H1 (cell line): Measurements from ENCODE around the gene KCNQ1.

ENCODE experiments used
- BCL11A ChIP-seq, 2 experiments: IDR thresholded peaks; one replicate each; pipeline ENCODE4 v1.6.1; 2011; ENCODE audit warnings: low read depth in 2 of 2, low read length in 2 of 2, mild to moderate bottlenecking in 2 of 2
- CHD2 ChIP-seq: IDR thresholded peaks from 2 replicates; pipeline ENCODE4 v1.6.1; 2012; ENCODE audit warnings: low read length, improper control_type of control experiment
- CREB1 ChIP-seq: IDR thresholded peaks from 2 replicates; pipeline ENCODE4 v1.6.1; 2012; ENCODE audit warnings: inconsistent platforms
- CTCF ChIP-seq, 3 experiments: IDR thresholded peaks; 1 replicate in 2 of 3; 2 replicates in 1 of 3; pipeline versions ENCODE4 v1.5.1 to v1.6.1; 2011; ENCODE audit warnings: low read length in 3 of 3, mild to moderate bottlenecking in 3 of 3, inconsistent platforms in 2 of 3, low read depth in 1 of 3, moderate library complexity in 1 of 3; ENCODE audit not compliant: insufficient read depth in 1 of 3; ENCODE audit errors: control extremely low read depth in 1 of 3
- EGR1 ChIP-seq: IDR thresholded peaks from 2 replicates; pipeline ENCODE4 v1.6.1; 2011; ENCODE audit warnings: low read depth, low read length, borderline replicate concordance
- EP300 ChIP-seq, 2 experiments: IDR thresholded peaks; 1 replicate in 1 of 2; 2 replicates in 1 of 2; pipeline ENCODE4 v1.6.1; 2011 to 2012; ENCODE audit warnings: low read depth in 2 of 2, low read length in 2 of 2, mild to moderate bottlenecking in 2 of 2, borderline replicate concordance in 1 of 2, inconsistent platforms in 1 of 2, moderate library complexity in 1 of 2
- EZH2 ChIP-seq: fragments of 200-600 bp; sonication (generic); IDR thresholded peaks from 2 replicates; pipeline ENCODE4 v1.7.1; 2012; ENCODE audit warnings: low read depth, mild to moderate bottlenecking, moderate library complexity, low read length, inconsistent platforms; ENCODE audit not compliant: severe bottlenecking
- GABPA ChIP-seq: IDR thresholded peaks from 2 replicates; pipeline ENCODE4 v1.6.1; 2011; ENCODE audit warnings: mild to moderate bottlenecking, low read length, moderate library complexity, borderline replicate concordance; ENCODE audit not compliant: insufficient read depth
- GTF2F1 ChIP-seq: IDR thresholded peaks from 2 replicates; pipeline ENCODE4 v1.6.1; 2012; ENCODE audit warnings: low read depth, low read length, improper control_type of control experiment, borderline replicate concordance
- MAX ChIP-seq: IDR thresholded peaks from 2 replicates; pipeline ENCODE4 v1.6.1; 2012; ENCODE audit warnings: inconsistent platforms
- POLR2A ChIP-seq, 2 experiments: IDR thresholded peaks; 1 replicate in 1 of 2; 2 replicates in 1 of 2; pipeline ENCODE4 v1.6.1; 2011; ENCODE audit warnings: low read depth in 2 of 2, low read length in 2 of 2, mild to moderate bottlenecking in 2 of 2; ENCODE audit errors: control extremely low read depth in 1 of 2
- SP4 ChIP-seq: IDR thresholded peaks from 2 replicates; pipeline ENCODE4 v1.6.1; 2012; ENCODE audit warnings: low read length, inconsistent platforms
- SUZ12 ChIP-seq: fragments of 200-600 bp; sonication (generic); IDR thresholded peaks from 2 replicates; pipeline ENCODE4 v1.6.1; 2012; ENCODE audit warnings: mild to moderate bottlenecking, inconsistent platforms, low read length, moderate library complexity, mixed read lengths
- ZNF274 ChIP-seq: IDR thresholded peaks from 2 replicates; pipeline ENCODE4 v1.7.0; 2012; ENCODE audit warnings: low read length, borderline replicate concordance; ENCODE audit errors: extremely low read depth

GRCh38 chr11:2426221-2426620 is 18.6 kb upstream of the KCNQ1 start:
- no peak for TF ChIP-seq CTCF (IDR thresholded peaks at IDR 0.05; ENCODE audit: control extremely low read depth in 1 of 3, insufficient read depth in 1 of 3, low read depth in 1 of 3, low read length in 3 of 3)
- no peak for TF ChIP-seq EZH2
- no peak for TF ChIP-seq ZNF274
- TF ChIP-seq CREB1, result no peak
- TF ChIP-seq BCL11A (IDR thresholded peaks at IDR 0.05; ENCODE audit: low read depth in 2 of 2, low read length in 2 of 2), result no peak
- TF ChIP-seq EP300 (IDR thresholded peaks at IDR 0.05; ENCODE audit: borderline replicate concordance in 1 of 2, low read depth in 2 of 2, low read length in 2 of 2), result no peak
- TF ChIP-seq GABPA, result no peak
- TF ChIP-seq SP4, result no peak
- TF ChIP-seq SUZ12, result no peak
- TF ChIP-seq MAX, result no peak
- no peak for TF ChIP-seq POLR2A (IDR thresholded peaks at IDR 0.05; ENCODE audit: control extremely low read depth in 1 of 2, low read depth in 2 of 2, low read length in 2 of 2)
- no peak for TF ChIP-seq GTF2F1
- no peak for TF ChIP-seq EGR1
- no peak for TF ChIP-seq CHD2
